Neutrophil (primary cell): ENCODE results near the gene ERC2.

ENCODE experiments used
- H3K27ac ChIP-seq: fragments of 200-600 bp; sonication (generic); 2 replicates; pipeline ENCODE4 v1.5.1; 2016; ENCODE audit warnings: mild to moderate bottlenecking, moderate library complexity
- H3K27me3 ChIP-seq: fragments of 200-600 bp; sonication (generic); 2 replicates; pipeline ENCODE4 v1.6.0; 2016; ENCODE audit warnings: mild to moderate bottlenecking
- H3K36me3 ChIP-seq: fragments of 200-600 bp; sonication (generic); 2 replicates; pipeline ENCODE4 v1.5.1; 2017
- H3K4me1 ChIP-seq, 2 experiments: fragments of 200-600 bp in 1 of 2; sonication (generic) in 1 of 2; 1 replicate in 1 of 2; 2 replicates in 1 of 2; pipeline versions ENCODE4 v1.5.1 to v1.6.1; 2013 to 2016; ENCODE audit warnings: low read depth in 1 of 2, low read length in 1 of 2, mild to moderate bottlenecking in 1 of 2, moderate library complexity in 1 of 2; ENCODE audit not compliant: control insufficient read depth in 1 of 2, insufficient read depth in 1 of 2
- H3K4me3 ChIP-seq, 2 experiments: fragments of 200-600 bp in 1 of 2; sonication (generic) in 1 of 2; 1 replicate in 1 of 2; 2 replicates in 1 of 2; pipeline ENCODE4 v1.5.1; 2013 to 2016; ENCODE audit warnings: low read depth in 1 of 2, low read length in 1 of 2, mild to moderate bottlenecking in 1 of 2, moderate library complexity in 1 of 2
- H3K9me3 ChIP-seq: fragments of 200-600 bp; sonication (generic); 2 replicates; pipeline ENCODE4 v1.5.1; 2016
- CTCF ChIP-seq: fragments of 200-600 bp; sonication (generic); IDR thresholded peaks from 2 replicates; pipeline ENCODE4 v1.5.1; 2016; ENCODE audit warnings: antibody characterized with exemption

ERC2 gene

GRCh38 chr3:55471522-55472280 lies 996.6 kb downstream of the ERC2 start:
- Histone ChIP-seq H3K4me1 (no peaks in the 10 kb centered on the region), H3K27me3 (peaks cover 33% of the 10 kb centered on the region), H3K36me3 (no peaks in the 10 kb centered on the region), H3K4me3 (no peak overlapping the region), H3K27ac (no peak overlapping the region), H3K9me3 (no peaks in the 10 kb centered on the region)
- TF ChIP-seq CTCF: no peak

GRCh38 chr3:55471084-55471483 lies 997.2 kb downstream of the ERC2 start:
- Histone ChIP-seq H3K9me3 (no peaks in the 10 kb centered on the region), H3K27ac (no peak overlapping the region), H3K4me3 (no peak overlapping the region), H3K4me1 (no peaks in the 10 kb centered on the region), H3K27me3 (peaks cover 27% of the 10 kb centered on the region), H3K36me3 (no peaks in the 10 kb centered on the region)
- TF ChIP-seq CTCF: no peak

GRCh38 chr3:55469957-55470526 lies 998.2 kb downstream of the ERC2 start:
- H3K27me3 ChIP-seq: peaks cover 16% of the 10 kb centered on the region
- no peaks in the 10 kb centered on the region for H3K4me1 ChIP-seq
- no peaks in the 10 kb centered on the region for H3K36me3 ChIP-seq
- no peaks in the 10 kb centered on the region for H3K9me3 ChIP-seq
- no peak overlapping the region for H3K27ac ChIP-seq
- H3K4me3 ChIP-seq: no peak overlapping the region
- no peak for TF ChIP-seq CTCF

GRCh38 chr3:55468251-55468650 lies 1000.0 kb downstream of the ERC2 start:
- no peak for TF ChIP-seq CTCF
- H3K4me3 ChIP-seq: no peak overlapping the region
- no peaks in the 10 kb centered on the region for H3K36me3 ChIP-seq

GRCh38 chr3:55467099-55467498 lies 1001.2 kb downstream of the ERC2 start:
- H3K27ac ChIP-seq: no peak overlapping the region

More at GRCh38 chr3:55468251-55468650, 1000.0 kb downstream of the ERC2 start:
- Histone ChIP-seq H3K9me3 (no peaks in the 10 kb centered on the region), H3K27ac (no peak overlapping the region), H3K27me3 (peaks cover 5% of the 10 kb centered on the region), H3K4me1 (no peaks in the 10 kb centered on the region)

More at GRCh38 chr3:55467099-55467498, 1001.2 kb downstream of the ERC2 start:
- no peak for TF ChIP-seq CTCF
- Histone ChIP-seq H3K4me3 (no peak overlapping the region), H3K27me3 (peaks cover 5% of the 10 kb centered on the region), H3K4me1 (no peaks in the 10 kb centered on the region), H3K36me3 (no peaks in the 10 kb centered on the region), H3K9me3 (no peaks in the 10 kb centered on the region)
